NCI-H748 (cell line): ENCODE results near the gene DLG1.
A peak's percentile ranks its signal among the peaks of the same experiment; 100 is the strongest.
"Not testable (repeated sequence)": the region's sequence is repeated elsewhere in the genome, so short reads cannot be mapped to it uniquely, and the experiment has no call there.

Source experiments
- DNase-seq: peaks from one replicate; lab custom pipeline; 2025; ENCODE audit not compliant: unreplicated experiment; lab: John Stamatoyannopoulos, UW

DLG1 gene

DNA sequence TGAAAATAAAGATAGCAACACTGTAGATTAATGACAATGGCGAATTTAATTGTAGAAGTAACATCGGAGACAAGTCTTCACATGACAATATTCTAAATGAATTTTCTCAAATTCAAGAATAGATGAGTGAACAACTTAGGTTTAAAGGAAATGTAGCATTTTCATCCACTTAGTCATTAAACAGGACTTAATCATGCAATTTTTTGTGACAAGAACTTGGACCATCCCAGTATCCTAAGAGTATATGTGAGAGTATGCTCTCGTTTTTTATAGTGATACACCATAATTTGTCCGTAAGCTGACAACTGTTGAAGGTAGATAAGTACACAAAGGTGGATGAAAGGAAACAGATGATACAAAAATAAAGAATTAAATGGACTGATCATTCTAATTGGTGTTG, 81.5 kb downstream of the DLG1 start:
- no peak for DNase-seq

DNA sequence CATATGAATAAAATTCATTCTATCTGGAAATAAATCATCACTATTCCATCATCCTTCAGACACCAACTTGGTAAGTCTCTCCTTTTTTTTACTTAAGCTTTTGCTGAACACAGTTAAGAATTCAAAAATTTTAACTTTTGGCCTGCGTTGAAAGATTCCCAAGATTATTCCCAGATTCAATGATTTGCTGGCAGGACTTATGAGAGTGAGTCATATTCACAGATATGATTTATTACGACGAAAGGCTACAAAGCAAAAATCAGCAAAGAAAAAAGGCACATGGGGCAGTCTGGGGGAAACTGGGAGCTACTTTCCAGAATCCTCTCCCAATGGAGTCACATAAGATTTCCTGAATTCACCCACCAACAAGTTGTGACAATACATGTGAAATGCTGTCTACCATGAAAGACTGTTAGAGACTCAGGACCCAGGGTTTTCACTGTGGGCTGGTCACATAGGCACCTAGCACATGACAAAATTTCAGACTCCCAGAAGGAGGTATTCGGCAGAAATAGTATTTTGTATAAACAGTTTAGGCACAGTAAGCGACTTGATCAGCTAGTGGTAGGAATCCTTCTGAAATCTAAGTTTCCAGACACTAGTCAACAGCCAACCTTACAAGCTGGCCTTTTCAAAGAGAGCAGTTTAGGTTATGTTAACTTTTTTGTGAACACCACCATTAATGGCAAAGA, 82.1 kb downstream of the DLG1 start:
- no peak for DNase-seq

DNA sequence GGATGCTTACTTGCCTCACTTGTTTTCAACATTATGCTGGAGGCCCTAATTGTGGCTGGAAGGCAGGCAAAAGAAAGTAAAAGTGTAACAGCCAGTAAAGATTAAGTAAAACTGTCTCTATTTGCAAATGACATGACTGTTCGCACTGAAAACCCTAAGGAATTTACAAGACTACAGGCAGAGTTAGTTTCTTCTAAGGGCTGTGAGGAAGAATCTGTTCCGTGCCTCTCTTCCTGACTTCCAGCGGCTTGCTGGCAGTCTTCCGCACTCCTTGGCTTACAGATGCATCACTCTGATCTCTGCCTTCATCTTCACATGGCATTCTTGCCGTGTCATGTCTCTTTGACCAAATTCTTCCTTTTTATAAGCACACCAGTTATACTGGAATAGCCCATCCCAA, 86.1 kb downstream of the DLG1 start:
- no peak for DNase-seq

DNA sequence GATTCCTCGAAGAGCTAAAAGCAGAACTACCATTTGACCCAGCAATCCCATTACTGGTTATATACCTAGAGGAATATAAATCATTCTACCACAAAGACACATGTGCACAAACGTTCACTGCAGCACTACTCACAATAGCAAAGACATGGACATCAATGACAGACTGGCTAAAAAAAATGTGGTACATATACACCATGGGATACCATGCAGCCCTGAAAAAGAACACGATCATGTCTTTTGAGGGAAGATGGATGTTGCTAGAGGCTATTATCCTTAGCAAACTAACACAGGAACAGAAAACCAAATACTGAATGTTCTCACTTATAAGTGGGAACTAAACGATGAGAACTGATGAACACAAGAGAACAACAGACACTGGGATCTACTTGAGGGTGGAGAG, 86.7 kb downstream of the DLG1 start:
- DNase-seq, result not testable (repeated sequence)

DNA sequence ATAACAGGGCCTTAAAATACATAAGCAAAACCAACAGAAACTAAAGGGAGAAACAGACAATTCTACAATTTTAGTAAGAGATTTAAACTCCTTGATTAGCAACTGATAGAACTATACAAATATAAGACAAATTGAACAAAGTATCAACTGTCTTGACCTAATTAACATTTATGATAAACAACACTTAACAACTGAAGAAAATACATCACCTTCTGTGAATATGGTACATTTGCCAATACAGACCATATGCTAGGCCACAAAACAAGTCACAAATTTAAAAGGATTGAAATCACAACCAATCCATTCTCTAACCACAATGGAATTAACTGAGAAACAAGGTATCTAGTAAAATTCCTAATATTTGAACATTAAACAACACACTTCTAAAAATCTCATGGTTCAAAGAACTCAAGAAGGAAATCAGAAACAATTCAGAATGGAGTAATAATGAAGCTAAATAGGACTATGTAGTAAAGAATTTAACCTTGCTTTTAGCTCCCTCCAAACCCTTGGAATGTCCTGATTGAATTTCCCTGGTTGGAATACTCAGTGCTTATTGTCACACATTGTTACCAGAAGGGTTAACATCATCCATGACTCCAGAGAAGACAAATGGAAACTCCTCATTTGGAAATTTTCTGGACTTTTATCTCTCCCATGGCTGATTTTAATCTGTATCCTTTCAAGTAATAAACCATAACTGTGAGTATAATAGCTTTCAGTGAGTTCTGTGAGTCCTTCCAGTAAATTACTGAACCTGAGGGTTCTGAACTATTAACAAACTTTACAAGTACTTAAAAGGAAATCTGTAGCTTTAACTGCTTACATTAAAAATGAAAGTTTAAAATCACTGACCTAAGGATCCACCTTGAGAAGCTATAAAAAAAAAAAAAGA, 88.8 kb downstream of the DLG1 start:
- DNase-seq, result no peak

DNA sequence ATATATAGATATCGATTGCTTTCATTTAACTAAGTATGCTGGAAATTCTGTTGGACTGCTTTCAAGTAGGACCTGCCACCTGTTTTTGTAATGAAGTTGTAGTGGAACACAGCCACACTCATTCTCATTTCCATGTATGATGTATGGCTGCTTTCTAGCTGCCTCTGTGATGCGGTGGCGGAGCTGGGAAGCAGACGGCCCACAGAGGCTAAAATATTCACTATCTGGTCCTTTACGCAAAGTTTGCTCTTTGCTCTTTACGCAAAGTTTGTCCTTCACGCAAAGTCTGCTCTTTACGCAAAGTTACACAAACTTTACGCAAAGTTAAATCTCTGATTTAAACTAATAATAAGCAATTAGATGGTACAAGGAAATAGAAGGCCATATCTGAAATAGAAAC, 91.5 kb downstream of the DLG1 start:
- DNase-seq, result no peak

DNA sequence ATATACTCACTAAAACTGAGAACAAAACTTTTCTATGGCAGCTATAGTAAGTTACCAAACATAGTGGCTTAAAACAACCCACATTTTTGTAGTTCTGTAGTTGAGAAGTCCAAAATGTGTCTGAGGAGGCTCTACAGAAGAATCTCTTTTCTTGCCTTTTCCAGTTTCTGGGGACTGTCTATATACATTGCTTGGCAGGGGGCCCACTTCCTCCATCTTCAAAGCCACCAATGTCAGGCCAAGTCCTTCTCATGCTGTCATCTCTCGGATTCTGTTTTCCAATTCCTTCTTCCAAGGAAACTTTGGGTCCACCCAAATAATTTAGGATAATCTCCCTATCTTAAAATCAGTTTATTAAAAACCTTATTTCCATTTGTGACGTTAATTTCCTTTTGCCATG, 92.7 kb downstream of the DLG1 start:
- DNase-seq, result no peak

DNA sequence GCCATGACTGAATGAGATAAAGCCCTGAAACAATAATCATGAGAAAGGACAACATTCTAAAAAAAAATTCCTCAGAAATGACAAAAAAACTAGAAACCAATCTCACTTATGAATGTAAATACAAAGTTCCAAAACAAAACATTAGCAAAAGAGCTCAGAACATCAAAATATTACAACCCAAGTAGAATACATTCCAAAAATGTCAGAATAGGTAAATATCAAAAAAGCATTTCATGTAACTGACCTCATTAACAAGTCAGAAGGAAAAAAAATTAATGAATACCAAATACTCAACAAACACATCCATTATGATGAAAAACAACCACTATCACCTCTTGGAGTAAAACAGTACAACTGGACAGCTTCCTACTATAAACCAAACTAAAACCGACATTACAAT, 93.1 kb downstream of the DLG1 start:
- no peak for DNase-seq

DNA sequence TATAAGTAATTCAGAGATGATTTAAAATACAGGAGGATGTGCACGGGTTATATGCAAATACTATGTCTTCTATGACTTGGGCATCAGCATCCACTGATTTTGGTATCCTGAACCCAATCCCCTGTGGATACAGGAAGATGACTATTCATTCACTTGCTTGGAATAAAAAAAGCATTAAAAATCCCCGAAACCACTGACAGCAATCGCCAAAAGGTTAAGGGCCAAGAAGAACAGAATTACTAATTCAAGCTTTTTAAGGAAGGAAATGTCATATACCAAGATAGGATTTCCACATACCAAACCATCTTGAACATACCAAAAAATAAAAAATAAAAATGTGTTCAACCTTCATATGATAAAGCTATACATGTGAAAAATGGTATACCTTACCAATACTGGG, 93.7 kb downstream of the DLG1 start:
- DNase-seq, result no peak

DNA sequence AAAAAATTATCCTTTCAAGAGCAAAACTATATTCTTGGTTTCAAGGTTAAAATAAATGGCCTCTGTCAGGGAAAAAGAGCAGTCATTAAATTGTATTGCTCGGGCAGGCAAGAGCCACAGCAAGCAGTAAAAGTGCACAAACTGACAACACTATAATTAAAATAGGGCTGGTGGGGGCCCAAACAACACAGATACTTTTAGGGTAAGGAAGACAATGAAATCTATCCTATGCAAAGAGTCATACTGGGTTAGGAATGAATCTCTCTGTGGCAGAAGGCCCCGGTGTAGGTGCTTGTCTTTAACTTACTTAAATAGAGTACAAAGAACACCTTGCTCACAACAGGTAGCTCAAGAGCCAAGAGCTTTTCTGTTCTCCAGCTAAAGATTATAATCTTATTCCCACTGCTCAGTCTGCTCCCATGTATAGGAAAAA, 94.7 kb downstream of the DLG1 start:
- no peak for DNase-seq

DNA sequence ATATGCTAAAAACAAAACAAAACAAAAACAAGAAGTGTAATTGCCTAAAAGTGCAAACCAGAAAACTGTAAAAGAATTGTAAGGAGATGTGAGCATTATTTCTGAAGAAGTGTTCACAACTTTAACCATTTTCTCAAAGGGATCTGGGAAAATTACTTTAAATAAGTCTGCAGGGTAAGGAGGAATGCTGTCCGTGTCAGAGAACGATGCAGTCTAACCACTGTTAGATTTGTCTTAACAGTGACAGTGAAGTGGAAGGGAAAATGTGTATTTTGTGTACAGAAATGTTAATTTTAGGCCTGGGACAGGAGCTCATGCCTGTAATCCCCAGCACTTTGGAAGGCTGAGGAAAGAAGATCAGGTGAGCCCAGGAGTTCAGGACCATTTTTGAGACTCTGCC, 95.7 kb downstream of the DLG1 start:
- no peak for DNase-seq

DNA sequence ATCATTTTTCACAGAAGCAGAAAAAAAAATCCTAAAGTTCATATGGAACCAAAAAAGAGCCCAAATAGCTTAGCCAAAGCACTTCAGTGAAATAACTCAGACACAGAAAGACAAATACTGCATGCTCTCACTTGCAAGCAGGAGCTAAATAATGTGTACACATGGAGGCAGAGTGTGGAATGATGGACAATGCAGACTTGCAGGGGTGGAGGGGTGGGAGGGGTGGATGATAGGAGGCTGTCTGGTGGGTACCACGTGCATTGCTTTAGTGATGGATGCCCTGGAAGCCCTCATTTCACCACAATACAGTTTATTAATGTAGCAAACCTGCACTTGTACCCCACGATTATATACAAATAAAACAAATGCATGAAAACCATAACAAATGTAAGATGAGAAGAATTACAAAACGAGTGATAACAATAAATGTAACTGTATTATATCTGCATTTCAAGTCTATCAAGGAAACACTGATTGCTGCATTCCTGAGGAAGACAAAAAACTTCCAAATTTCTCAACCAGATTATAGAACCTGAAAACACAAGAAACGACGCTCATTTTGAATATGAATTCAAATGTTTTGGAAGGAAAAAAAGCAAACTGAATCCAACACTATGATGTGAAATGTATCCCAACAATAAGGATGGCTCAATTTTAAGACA, 96.5 kb downstream of the DLG1 start:
- no peak for DNase-seq

DNA sequence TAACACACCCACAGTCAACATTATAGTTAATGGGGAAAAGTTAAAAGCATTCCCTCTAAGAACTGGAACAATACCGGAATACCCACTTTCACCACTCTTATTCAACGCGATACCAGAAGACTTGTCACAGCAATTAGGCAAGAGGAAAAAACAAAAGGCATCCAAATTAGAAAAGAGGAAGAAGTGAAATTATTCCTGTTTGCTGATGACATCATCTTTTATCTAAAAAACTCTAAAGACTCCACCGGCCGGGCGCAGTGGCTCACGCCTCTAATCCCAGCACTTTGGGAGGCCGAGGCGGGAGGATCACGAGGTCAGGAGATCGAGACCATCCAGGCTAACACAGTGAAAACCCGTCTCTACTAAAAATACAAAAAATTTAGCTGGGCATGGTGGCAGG, 97.6 kb downstream of the DLG1 start:
- DNase-seq, result not testable (repeated sequence)

DNA sequence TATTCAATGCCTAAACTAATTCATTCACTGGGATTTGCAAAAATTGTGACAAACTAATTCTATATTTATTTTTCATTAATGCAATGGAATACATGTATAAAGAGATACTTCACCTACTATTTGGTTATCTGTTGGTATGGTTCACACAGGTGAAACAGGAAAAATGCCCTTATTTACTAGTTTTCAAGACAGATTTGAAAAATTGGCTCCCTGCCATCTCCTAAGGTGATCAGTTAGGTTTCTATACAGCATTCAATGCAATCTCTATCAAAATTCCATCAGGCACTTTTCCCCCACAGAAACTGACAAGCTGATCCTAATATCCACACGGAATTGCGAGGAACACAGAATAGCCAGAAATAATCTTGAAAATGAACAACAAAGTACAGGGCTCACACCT, 101.1 kb downstream of the DLG1 start:
- no peak for DNase-seq

DNA sequence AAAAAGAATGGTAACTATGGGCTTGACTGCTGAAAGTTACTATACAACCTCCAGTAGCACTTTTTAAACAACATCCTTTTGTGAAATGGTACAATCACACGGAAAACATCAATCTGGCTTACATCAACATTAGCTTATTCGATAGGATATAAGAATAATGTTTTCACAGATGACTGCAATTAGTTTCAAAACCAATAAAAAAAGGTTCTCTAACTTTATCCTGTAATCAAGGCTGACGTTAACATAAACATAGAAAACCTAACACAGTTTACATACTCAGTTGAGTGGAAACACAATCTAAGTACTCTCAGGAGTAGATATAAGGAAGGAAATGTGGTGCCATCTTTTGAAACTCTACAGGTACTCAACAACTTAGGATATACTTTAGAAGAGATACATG, 102.2 kb downstream of the DLG1 start:
- DNase-seq, result no peak

DNA sequence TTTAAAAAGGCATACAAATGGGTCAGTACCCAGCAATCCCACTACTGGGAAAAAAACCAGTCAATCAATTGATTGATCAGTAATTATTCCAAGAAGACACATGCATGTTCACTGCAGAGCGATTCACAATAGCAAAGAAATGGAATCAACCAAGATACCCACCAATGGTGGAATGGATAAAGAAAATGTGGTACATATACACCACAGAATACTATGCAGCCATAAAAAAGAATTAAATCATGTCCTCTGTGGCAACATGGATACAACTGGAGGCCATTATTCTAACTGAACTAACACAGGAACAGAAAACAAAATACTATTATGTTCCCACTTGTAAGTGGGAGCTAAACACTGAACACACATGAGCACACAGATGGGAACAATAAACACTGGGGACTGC, 103.1 kb downstream of the DLG1 start:
- DNase-seq, result no peak

DNA sequence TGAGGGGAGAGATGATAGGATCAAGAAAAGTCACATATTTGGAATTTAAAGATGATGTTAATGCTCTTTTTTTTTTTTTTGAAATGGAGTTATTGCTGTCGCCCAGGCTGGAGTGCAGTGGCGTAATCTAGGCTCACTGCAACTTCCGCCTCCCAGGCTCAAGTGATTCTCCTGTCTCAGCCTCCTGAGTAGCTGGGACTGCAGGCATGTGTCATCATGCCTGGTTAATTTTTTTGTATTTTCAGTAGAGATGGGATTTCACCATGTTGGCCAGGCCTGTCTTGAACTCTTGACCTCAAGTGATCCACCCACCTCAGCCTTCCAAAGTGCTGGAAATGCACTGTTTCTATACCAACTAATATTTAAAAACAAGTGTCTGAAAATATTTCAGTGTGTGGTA, 104.7 kb downstream of the DLG1 start:
- DNase-seq, result not testable (repeated sequence)

DNA sequence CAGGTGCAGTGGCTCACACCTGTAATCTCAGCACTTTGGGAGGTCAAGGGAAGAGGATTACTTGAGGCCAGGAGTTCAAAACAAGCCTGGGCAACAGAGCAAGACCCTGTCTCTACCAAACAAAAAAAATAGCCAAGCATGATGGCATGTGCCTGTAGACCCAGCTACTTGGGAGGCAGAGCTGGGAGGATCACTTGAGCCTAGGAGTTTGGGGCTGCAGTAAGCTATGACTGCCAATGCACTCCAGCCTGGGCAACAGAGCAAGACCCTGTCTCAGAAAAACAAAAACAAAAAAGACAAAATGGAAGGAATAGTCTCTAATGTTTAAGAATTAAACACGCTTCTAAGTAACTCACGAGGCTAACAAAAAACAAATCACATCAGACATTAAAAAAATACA, 106.5 kb downstream of the DLG1 start:
- no peak for DNase-seq

DNA sequence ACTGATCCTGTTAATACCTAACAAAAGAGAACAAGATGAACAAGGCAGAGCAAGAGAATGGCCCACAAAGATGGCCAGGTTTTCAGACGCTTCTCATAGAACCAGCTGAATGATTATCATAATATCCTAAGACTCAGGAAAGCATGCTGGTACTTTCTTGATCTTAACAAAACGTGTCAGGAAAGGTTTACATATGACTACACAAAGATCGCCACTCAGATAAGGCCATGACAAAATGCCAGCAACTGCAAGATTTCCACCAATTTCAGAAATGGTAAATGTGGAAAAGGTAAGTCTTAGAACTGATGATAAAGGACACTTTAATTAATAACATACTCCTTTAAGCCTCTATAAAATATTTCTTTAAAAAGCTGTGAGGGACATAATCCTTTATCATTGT, 108.8 kb downstream of the DLG1 start:
- no peak for DNase-seq

DNA sequence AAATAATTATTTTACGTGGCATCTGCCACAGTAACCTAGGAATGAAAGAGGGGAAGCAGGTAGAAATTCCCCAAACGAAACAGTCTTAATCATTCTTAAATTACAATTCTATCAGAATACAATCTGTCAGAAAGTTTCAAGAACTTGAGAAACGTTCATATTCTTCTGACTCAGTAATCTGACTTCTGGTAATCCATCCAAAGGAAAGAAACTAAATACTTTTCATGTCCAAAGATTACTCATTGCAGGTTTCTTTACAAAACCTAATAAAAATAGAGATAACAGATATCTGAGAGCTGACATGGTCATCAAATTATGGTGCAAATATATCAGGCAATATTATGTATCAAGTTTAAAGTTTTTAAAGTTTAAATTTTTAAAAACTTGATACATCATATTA, 109.4 kb downstream of the DLG1 start:
- DNase-seq, result no peak

DNA sequence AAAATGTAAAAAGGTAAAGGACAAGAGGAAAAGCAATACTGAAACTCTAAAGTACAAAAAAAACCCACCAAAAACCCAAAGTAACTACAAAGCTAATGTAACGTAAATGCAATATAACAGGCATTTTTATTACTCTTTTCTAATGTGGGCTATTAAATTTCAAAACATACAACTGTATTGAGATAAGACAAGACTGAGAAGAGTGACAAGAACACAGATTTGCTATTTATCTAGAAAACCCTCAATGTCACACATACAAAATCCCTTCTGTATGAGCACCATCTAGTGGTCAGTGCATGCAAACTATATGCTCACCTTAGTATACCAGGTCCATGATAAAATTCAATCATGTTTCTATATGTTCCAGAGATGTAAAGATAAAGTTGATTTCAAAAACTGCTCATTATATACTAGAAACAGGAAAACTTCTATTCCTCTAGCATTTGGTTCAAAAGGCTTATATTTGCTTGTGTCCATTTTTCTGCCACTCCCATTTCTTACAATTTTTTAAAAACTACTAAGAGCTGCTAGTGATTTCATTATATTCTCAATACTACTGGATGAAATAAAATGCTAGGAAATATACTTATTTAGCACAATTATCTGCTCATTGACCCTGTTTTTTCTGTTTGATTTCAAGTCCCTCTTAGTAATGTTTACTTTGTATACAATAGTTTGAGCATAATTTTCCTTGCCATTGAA, 111.4 kb downstream of the DLG1 start:
- DNase-seq, result peak; percentile 61
